C4-2B (cell line): ENCODE measurements around the gene FAM76B.

Source experiments
- H3K27ac ChIP-seq: fragments of 450-650 bp; 2 replicates; pipeline ENCODE4 v1.5.1; 2017
- CTCF ChIP-seq: fragments of 450-650 bp; conservative IDR thresholded peaks from 2 replicates; pipeline ENCODE4 v1.5.1; 2017; ENCODE audit warnings: mild to moderate bottlenecking
- ZFX ChIP-seq: fragments of 450-650 bp; IDR thresholded peaks from 2 replicates; pipeline ENCODE4 v1.6.1; 2017

FAM76B gene

GRCh38 chr11:95768521-95768920 lies 21.1 kb downstream of the FAM76B start:
- no peak for TF ChIP-seq CTCF
- no peak for TF ChIP-seq ZFX
- no peak overlapping the region for H3K27ac ChIP-seq

DNA sequence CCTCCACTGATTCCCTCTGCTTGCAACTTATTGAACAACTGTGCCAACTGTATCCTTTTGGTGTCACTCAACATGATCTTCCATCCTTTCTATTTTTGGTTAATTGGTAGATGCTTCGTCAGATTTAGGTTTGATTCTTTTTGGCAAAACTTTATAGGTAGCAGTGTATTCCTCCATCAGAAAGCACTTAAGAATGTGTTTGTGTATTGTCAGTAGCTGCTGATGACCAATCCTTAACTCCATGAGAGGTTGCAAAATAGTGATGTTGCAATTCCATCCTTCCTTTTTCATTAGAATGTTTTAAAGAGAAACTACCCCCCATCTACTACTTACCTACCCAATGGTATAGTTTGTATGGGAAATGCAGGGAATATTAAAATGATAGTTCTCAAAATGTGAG lies 22.1 kb downstream of the FAM76B start:
- TF ChIP-seq ZFX: no peak
- TF ChIP-seq CTCF: no peak
- H3K27ac ChIP-seq: no peak overlapping the region

DNA sequence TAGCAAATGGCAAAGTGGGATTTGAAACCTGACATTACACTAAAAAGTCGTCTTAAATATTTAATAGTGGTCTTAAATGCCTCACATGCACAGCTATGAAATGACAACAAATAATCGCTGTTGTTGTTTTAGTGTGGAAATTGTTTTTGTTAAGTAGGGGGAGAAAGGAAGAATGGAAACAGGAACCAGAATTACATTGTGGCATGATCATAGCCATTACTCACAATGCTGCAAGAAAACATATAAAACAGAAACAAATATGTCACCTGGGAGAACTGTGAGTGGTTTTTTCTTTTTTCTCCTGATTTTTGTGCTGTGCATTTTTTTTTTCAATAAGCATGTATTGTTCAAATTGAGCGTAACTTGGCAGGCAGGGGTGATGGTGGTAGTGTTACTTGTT lies 22.9 kb downstream of the FAM76B start:
- TF ChIP-seq CTCF (no peak), ZFX (no peak)
- H3K27ac ChIP-seq: no peak overlapping the region

- peak; percentile 81 for TF ChIP-seq CTCF
- TF ChIP-seq ZFX: no peak
- H3K27ac ChIP-seq: no peak overlapping the region
These were observed 25.2 kb downstream of the FAM76B start for GRCh38 chr11:95764267-95764898.

GRCh38 chr11:95762534-95762933 lies 27.0 kb downstream of the FAM76B start:
- no peak for TF ChIP-seq CTCF
- no peak for TF ChIP-seq ZFX
- no peak overlapping the region for H3K27ac ChIP-seq

GRCh38 chr11:95760941-95761340 lies 28.6 kb downstream of the FAM76B start:
- TF ChIP-seq CTCF: no peak
- TF ChIP-seq ZFX: no peak
- H3K27ac ChIP-seq: no peak overlapping the region

DNA sequence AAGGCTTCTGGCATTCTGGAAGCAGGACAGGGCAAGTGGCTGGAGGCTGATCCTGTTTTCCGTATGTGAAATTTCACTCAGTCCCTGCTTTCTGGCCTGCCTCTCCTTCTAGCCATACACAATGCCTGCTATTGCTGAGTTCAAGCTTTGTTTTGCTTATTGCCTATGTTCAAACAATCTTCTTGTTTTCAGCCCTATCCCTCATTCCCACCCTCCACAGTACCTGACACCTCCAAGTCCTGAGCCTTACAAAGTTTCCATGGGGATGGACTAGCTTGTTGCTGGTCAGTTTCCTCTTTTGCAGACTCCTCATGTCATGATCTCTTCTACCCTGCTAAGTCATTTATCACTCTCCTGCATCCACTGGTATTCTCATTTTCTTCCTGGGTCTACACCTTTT lies 38.1 kb downstream of the FAM76B start:
- TF ChIP-seq ZFX (no peak), CTCF (no peak)
- H3K27ac ChIP-seq: no peak overlapping the region
